Eye (tissue), 1 donor: ENCODE data around the gene PNMT.

Experiments
- DNase-seq: peaks from one replicate; pipeline ENCODE4 v3.0.0-alpha.2; 2015

The PNMT gene

GRCh38 chr17:39670746-39671145 is 2.5 kb downstream of the PNMT start:
- DNase-seq = no peak

GRCh38 chr17:39671651-39672521 is 3.6 kb downstream of the PNMT start:
- DNase-seq = peak; percentile 66

- DNase-seq = no peak
These were observed 4.5 kb downstream of the PNMT start for GRCh38 chr17:39672522-39673334.

- no peak for DNase-seq
These were observed 5.3 kb downstream of the PNMT start for GRCh38 chr17:39673335-39674081.

GRCh38 chr17:39674179-39674578 is 5.9 kb downstream of the PNMT start:
- no peak for DNase-seq

GRCh38 chr17:39674702-39675389 is 6.6 kb downstream of the PNMT start:
- DNase-seq = no peak

GRCh38 chr17:39675390-39676082 is 7.3 kb downstream of the PNMT start:
- DNase-seq = no peak

GRCh38 chr17:39676198-39676819 is 8.1 kb downstream of the PNMT start:
- DNase-seq = no peak

GRCh38 chr17:39677072-39677471 is 8.8 kb downstream of the PNMT start:
- no peak for DNase-seq

GRCh38 chr17:39677542-39678339 is 9.5 kb downstream of the PNMT start:
- peak; percentile 55 for DNase-seq

GRCh38 chr17:39678340-39679116 is 10.3 kb downstream of the PNMT start:
- no peak for DNase-seq

GRCh38 chr17:39679521-39680192 is 11.4 kb downstream of the PNMT start:
- DNase-seq = no peak

GRCh38 chr17:39683295-39683939 is 15.2 kb downstream of the PNMT start:
- DNase-seq = no peak

GRCh38 chr17:39684369-39685192 is 16.3 kb downstream of the PNMT start:
- DNase-seq = no peak

- DNase-seq = no peak
These were observed 18.9 kb downstream of the PNMT start for GRCh38 chr17:39687101-39687545.

GRCh38 chr17:39687546-39688474 is 19.6 kb downstream of the PNMT start, which contains the start of gene PGAP3:
Gene PGAP3 (minus strand): TSS chr17:39688057. CDS start chr17:39688014, 43 bp downstream.
- DNase-seq = peak; percentile 96
